WTC11 (cell line): ENCODE results near the gene PPM1N. TPM values are rescaled to one million over a fixed set of nuclear protein-coding genes. Genes with fewer than 3 reads are reported as not detected.
A peak's percentile ranks its signal among the peaks of the same experiment; 100 is the strongest.

ENCODE experiments used
- ATAC-seq: fragments of 200-7000 bp; cut with Tn5 transposase; 2 replicates; pipeline ENCODE4 v1.10.0; 2021; ENCODE audit warnings: mild to moderate bottlenecking, moderate library complexity
- CTCF ChIA-PET: fragments of 300-600 bp; sonication (Branson Sonifier 250); formaldehyde crosslinking; loops from one replicate; lab custom pipeline; 2021; ENCODE audit warnings: antibody characterized with exemption; lab: Charles Lee
- POLR2A ChIA-PET: fragments of 350-600 bp; sonication (Branson Sonifier 250); formaldehyde crosslinking; loops from one replicate; lab custom pipeline; 2021; ENCODE audit warnings: antibody characterized with exemption; lab: Charles Lee
- DNase-seq: peaks from one replicate; pipeline ENCODE4 v3.0.0; 2021; ENCODE audit warnings: low spot score
- H3K27ac Mint-ChIP-seq: 2 replicates; pipeline ENCODE4 v1.8.0; 2021; ENCODE audit warnings: mixed read lengths
- H3K27me3 Mint-ChIP-seq: 2 replicates; pipeline ENCODE4 v1.8.0; 2021; ENCODE audit warnings: low read depth, mild to moderate bottlenecking, moderate library complexity, mixed read lengths
- H3K36me3 Mint-ChIP-seq: 2 replicates; pipeline ENCODE4 v1.8.0; 2021; ENCODE audit warnings: mixed read lengths
- H3K4me1 Mint-ChIP-seq: 2 replicates; pipeline ENCODE4 v1.8.0; 2022; ENCODE audit warnings: mixed read lengths
- H3K4me3 Mint-ChIP-seq: 2 replicates; pipeline ENCODE4 v1.8.0; 2021; ENCODE audit warnings: mild to moderate bottlenecking, moderate library complexity, mixed read lengths
- H3K9me3 Mint-ChIP-seq: 2 replicates; pipeline ENCODE4 v1.8.0; 2021; ENCODE audit warnings: mixed read lengths
- CREM ChIP-seq: sonication (generic); formaldehyde crosslinking; IDR thresholded peaks from 2 replicates; pipeline ENCODE4 v1.8.1; 2022; ENCODE audit warnings: mild to moderate bottlenecking, missing genetic modification reagents, moderate library complexity
- EMX1 ChIP-seq: fragments of 250-450 bp; sonication (Bioruptor Pico); IDR thresholded peaks from 2 replicates; pipeline ENCODE4 v1.8.0; 2021; ENCODE audit warnings: mild to moderate bottlenecking
- ETV6 ChIP-seq: sonication (generic); formaldehyde crosslinking; IDR thresholded peaks from 2 replicates; pipeline ENCODE4 v1.8.1; 2022; ENCODE audit warnings: mild to moderate bottlenecking, missing genetic modification reagents
- GTF2I ChIP-seq: fragments of 250-450 bp; sonication (Bioruptor Pico); conservative IDR thresholded peaks from 2 replicates; pipeline ENCODE4 v1.4.0; 2021; ENCODE audit warnings: mild to moderate bottlenecking
- JUN ChIP-seq: sonication (generic); formaldehyde crosslinking; IDR thresholded peaks from 2 replicates; pipeline ENCODE4 v1.8.0; 2023; ENCODE audit warnings: mild to moderate bottlenecking, missing genetic modification reagents
- MXD4 ChIP-seq: fragments of 250-450 bp; sonication (Bioruptor Pico); IDR thresholded peaks from 2 replicates; pipeline ENCODE4 v1.8.0; 2021; ENCODE audit warnings: mild to moderate bottlenecking, moderate library complexity, borderline replicate concordance
- MYBL2 ChIP-seq: sonication (generic); formaldehyde crosslinking; IDR thresholded peaks from 2 replicates; pipeline ENCODE4 v1.8.1; 2023; ENCODE audit warnings: mild to moderate bottlenecking, moderate library complexity, missing genetic modification reagents
- NFATC4 ChIP-seq: fragments of 250-450 bp; sonication (Bioruptor Pico); IDR thresholded peaks from 2 replicates; pipeline ENCODE4 v1.9.0; 2021; ENCODE audit warnings: mild to moderate bottlenecking
- NR1H2 ChIP-seq: sonication (generic); formaldehyde crosslinking; IDR thresholded peaks from 2 replicates; pipeline ENCODE4 v1.9.0; 2021; ENCODE audit warnings: mild to moderate bottlenecking, moderate library complexity, missing genetic modification reagents
- PRRX2 ChIP-seq: fragments of 250-450 bp; sonication (Bioruptor Pico); IDR thresholded peaks from 2 replicates; pipeline ENCODE4 v1.8.0; 2021; ENCODE audit warnings: mild to moderate bottlenecking
- RELA ChIP-seq: sonication (generic); formaldehyde crosslinking; IDR thresholded peaks from 2 replicates; pipeline ENCODE4 v1.8.1; 2022; ENCODE audit warnings: missing genetic modification reagents, mild to moderate bottlenecking, borderline replicate concordance
- RORB ChIP-seq: fragments of 250-450 bp; sonication (Bioruptor Pico); IDR thresholded peaks from 2 replicates; pipeline ENCODE4 v1.9.0; 2021; ENCODE audit warnings: mild to moderate bottlenecking
- TCF7 ChIP-seq: sonication (generic); formaldehyde crosslinking; IDR thresholded peaks from 2 replicates; pipeline ENCODE4 v1.8.0; 2022; ENCODE audit warnings: mild to moderate bottlenecking, low read depth, missing genetic modification reagents, moderate library complexity
- ZNF219 ChIP-seq: sonication (generic); formaldehyde crosslinking; IDR thresholded peaks from 2 replicates; pipeline ENCODE4 v1.8.0; 2023; ENCODE audit warnings: missing genetic modification reagents, mild to moderate bottlenecking, borderline replicate concordance
- ZNF317 ChIP-seq: sonication (generic); formaldehyde crosslinking; IDR thresholded peaks from 2 replicates; pipeline ENCODE4 v1.8.1; 2023; ENCODE audit warnings: low read depth, mild to moderate bottlenecking, moderate library complexity, missing genetic modification reagents, borderline replicate concordance
- ZNF423 ChIP-seq: fragments of 250-450 bp; sonication (Bioruptor Pico); IDR thresholded peaks from 2 replicates; pipeline ENCODE4 v2.1.2; 2022; ENCODE audit warnings: mild to moderate bottlenecking, moderate library complexity
- total RNA-seq: library from RNA; stranded (reverse); gene quantifications from 3 replicates; pipeline ENCODE4 v1.2.3, GENCODE V29; 2021
- TF ChIP-seq, protein P1 (sequence below): sonication (generic); formaldehyde crosslinking; IDR thresholded peaks from 2 replicates; pipeline ENCODE4 v1.8.0; 2022; ENCODE audit warnings: mild to moderate bottlenecking, missing genetic modification reagents
- TF ChIP-seq, protein P2 (sequence below): fragments of 250-450 bp; sonication (Bioruptor Pico); IDR thresholded peaks from 2 replicates; pipeline ENCODE4 v1.9.0; 2021; ENCODE audit warnings: mild to moderate bottlenecking
- TF ChIP-seq, protein P3 (sequence below): sonication (generic); formaldehyde crosslinking; conservative IDR thresholded peaks from 2 replicates; pipeline ENCODE4 v1.8.1; 2022; ENCODE audit warnings: mild to moderate bottlenecking, missing genetic modification reagents
- TF ChIP-seq, protein P4 (sequence below): sonication (generic); formaldehyde crosslinking; IDR thresholded peaks from 2 replicates; pipeline ENCODE4 v1.8.1; 2023; ENCODE audit warnings: mild to moderate bottlenecking, missing genetic modification reagents, moderate library complexity
- TF ChIP-seq, protein P5 (sequence below): sonication (generic); formaldehyde crosslinking; IDR thresholded peaks from 2 replicates; pipeline ENCODE4 v1.8.0; 2022; ENCODE audit warnings: mild to moderate bottlenecking, missing genetic modification reagents
- TF ChIP-seq, protein P6 (sequence below): sonication (generic); formaldehyde crosslinking; IDR thresholded peaks from 2 replicates; pipeline ENCODE4 v1.8.0; 2023; ENCODE audit warnings: missing genetic modification reagents, mild to moderate bottlenecking, borderline replicate concordance

Gene PPM1N
- total RNA-seq, 1 experiment from 2014 or later, result 10.3 TPM

DNA sequence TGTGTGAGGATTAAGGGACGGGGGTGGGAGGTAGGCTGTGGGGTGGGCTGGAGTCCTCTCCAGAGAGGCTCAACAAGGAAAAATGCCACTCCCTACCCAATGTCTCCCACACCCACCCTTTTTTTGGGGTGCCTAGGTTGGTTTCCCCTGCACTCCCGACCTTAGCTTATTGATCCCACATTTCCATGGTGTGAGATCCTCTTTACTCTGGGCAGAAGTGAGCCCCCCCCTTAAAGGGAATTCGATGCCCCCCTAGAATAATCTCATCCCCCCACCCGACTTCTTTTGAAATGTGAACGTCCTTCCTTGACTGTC lies 24.9 kb upstream of the PPM1N start:
- ChIA-PET POLR2A (no interaction called here), CTCF (interaction anchor here (1.8 to 5.0 kb wide), 2 partner anchors 12 to 34 kb away, joined by 13 to 33 read pairs; no protein-coding TSS in a partner anchor)
- H3K27ac Mint-ChIP-seq, result no peak overlapping the region
- H3K4me1 Mint-ChIP-seq, result peaks cover 32% of the 10 kb centered on the region
- no peaks in the 10 kb centered on the region for H3K36me3 Mint-ChIP-seq
- peak overlapping the region; percentile 73 for H3K4me3 Mint-ChIP-seq
- ATAC-seq (no peak), DNase-seq (no peak)
- TF ChIP-seq ZNF219 (CRISPR knock-in tag) (no peak), RORB (CRISPR knock-in tag) (no peak), MYBL2 (no peak), JUN (CRISPR knock-in tag) (no peak), ZNF317 (CRISPR knock-in tag) (no peak), NFATC4 (no peak), TCF7 (CRISPR knock-in tag) (no peak), MXD4 (CRISPR knock-in tag) (no peak), ETV6 (CRISPR knock-in tag) (no peak), NR1H2 (CRISPR knock-in tag) (no peak)
- TF ChIP-seq, protein P1, sequence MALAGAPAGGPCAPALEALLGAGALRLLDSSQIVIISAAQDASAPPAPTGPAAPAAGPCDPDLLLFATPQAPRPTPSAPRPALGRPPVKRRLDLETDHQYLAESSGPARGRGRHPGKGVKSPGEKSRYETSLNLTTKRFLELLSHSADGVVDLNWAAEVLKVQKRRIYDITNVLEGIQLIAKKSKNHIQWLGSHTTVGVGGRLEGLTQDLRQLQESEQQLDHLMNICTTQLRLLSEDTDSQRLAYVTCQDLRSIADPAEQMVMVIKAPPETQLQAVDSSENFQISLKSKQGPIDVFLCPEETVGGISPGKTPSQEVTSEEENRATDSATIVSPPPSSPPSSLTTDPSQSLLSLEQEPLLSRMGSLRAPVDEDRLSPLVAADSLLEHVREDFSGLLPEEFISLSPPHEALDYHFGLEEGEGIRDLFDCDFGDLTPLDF (CRISPR knock-in tag), result no peak
- peaks cover 81% of the 10 kb centered on the region for H3K27me3 Mint-ChIP-seq
- no peaks in the 10 kb centered on the region for H3K9me3 Mint-ChIP-seq

DNA sequence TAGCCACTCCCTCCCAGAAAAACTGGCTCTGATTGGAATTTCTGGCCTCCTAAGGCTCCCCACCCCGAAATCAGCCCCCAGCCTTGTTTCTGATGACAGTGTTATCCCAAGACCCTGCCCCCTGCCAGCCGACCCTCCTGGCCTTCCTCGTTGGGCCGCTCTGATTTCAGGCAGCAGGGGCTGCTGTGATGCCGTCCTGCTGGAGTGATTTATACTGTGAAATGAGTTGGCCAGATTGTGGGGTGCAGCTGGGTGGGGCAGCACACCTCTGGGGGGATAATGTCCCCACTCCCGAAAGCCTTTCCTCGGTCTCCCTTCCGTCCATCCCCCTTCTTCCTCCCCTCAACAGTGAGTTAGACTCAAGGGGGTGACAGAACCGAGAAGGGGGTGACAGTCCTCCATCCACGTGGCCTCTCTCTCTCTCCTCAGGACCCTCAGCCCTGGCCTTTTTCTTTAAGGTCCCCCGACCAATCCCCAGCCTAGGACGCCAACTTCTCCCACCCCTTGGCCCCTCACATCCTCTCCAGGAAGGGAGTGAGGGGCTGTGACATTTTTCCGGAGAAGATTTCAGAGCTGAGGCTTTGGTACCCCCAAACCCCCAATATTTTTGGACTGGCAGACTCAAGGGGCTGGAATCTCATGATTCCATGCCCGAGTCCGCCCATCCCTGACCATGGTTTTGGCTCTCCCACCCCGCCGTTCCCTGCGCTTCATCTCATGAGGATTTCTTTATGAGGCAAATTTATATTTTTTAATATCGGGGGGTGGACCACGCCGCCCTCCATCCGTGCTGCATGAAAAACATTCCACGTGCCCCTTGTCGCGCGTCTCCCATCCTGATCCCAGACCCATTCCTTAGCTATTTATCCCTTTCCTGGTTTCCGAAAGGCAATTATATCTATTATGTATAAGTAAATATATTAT lies 24.3 kb upstream of the PPM1N start:
- H3K4me3 Mint-ChIP-seq, result peak overlapping the region; percentile 49
- TF ChIP-seq, protein P2, sequence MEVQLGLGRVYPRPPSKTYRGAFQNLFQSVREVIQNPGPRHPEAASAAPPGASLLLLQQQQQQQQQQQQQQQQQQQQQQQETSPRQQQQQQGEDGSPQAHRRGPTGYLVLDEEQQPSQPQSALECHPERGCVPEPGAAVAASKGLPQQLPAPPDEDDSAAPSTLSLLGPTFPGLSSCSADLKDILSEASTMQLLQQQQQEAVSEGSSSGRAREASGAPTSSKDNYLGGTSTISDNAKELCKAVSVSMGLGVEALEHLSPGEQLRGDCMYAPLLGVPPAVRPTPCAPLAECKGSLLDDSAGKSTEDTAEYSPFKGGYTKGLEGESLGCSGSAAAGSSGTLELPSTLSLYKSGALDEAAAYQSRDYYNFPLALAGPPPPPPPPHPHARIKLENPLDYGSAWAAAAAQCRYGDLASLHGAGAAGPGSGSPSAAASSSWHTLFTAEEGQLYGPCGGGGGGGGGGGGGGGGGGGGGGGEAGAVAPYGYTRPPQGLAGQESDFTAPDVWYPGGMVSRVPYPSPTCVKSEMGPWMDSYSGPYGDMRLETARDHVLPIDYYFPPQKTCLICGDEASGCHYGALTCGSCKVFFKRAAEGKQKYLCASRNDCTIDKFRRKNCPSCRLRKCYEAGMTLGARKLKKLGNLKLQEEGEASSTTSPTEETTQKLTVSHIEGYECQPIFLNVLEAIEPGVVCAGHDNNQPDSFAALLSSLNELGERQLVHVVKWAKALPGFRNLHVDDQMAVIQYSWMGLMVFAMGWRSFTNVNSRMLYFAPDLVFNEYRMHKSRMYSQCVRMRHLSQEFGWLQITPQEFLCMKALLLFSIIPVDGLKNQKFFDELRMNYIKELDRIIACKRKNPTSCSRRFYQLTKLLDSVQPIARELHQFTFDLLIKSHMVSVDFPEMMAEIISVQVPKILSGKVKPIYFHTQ (CRISPR knock-in tag), result no peak
- TF ChIP-seq, protein P3, sequence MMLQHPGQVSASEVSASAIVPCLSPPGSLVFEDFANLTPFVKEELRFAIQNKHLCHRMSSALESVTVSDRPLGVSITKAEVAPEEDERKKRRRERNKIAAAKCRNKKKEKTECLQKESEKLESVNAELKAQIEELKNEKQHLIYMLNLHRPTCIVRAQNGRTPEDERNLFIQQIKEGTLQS, result no peak
- TF ChIP-seq CREM (CRISPR knock-in tag) (no peak), RORB (CRISPR knock-in tag) (no peak), EMX1 (CRISPR knock-in tag) (no peak), PRRX2 (no peak), MXD4 (CRISPR knock-in tag) (no peak), ZNF423 (no peak), ZNF317 (CRISPR knock-in tag) (no peak), GTF2I (CRISPR knock-in tag) (no peak), RELA (CRISPR knock-in tag) (no peak)
- TF ChIP-seq, protein P4, sequence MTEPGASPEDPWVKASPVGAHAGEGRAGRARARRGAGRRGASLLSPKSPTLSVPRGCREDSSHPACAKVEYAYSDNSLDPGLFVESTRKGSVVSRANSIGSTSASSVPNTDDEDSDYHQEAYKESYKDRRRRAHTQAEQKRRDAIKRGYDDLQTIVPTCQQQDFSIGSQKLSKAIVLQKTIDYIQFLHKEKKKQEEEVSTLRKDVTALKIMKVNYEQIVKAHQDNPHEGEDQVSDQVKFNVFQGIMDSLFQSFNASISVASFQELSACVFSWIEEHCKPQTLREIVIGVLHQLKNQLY (CRISPR knock-in tag), result no peak
- TF ChIP-seq, protein P5, sequence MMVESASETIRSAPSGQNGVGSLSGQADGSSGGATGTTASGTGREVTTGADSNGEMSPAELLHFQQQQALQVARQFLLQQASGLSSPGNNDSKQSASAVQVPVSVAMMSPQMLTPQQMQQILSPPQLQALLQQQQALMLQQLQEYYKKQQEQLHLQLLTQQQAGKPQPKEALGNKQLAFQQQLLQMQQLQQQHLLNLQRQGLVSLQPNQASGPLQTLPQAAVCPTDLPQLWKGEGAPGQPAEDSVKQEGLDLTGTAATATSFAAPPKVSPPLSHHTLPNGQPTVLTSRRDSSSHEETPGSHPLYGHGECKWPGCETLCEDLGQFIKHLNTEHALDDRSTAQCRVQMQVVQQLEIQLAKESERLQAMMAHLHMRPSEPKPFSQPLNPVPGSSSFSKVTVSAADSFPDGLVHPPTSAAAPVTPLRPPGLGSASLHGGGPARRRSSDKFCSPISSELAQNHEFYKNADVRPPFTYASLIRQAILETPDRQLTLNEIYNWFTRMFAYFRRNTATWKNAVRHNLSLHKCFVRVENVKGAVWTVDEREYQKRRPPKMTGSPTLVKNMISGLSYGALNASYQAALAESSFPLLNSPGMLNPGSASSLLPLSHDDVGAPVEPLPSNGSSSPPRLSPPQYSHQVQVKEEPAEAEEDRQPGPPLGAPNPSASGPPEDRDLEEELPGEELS, result no peak
- TF ChIP-seq, protein P6, sequence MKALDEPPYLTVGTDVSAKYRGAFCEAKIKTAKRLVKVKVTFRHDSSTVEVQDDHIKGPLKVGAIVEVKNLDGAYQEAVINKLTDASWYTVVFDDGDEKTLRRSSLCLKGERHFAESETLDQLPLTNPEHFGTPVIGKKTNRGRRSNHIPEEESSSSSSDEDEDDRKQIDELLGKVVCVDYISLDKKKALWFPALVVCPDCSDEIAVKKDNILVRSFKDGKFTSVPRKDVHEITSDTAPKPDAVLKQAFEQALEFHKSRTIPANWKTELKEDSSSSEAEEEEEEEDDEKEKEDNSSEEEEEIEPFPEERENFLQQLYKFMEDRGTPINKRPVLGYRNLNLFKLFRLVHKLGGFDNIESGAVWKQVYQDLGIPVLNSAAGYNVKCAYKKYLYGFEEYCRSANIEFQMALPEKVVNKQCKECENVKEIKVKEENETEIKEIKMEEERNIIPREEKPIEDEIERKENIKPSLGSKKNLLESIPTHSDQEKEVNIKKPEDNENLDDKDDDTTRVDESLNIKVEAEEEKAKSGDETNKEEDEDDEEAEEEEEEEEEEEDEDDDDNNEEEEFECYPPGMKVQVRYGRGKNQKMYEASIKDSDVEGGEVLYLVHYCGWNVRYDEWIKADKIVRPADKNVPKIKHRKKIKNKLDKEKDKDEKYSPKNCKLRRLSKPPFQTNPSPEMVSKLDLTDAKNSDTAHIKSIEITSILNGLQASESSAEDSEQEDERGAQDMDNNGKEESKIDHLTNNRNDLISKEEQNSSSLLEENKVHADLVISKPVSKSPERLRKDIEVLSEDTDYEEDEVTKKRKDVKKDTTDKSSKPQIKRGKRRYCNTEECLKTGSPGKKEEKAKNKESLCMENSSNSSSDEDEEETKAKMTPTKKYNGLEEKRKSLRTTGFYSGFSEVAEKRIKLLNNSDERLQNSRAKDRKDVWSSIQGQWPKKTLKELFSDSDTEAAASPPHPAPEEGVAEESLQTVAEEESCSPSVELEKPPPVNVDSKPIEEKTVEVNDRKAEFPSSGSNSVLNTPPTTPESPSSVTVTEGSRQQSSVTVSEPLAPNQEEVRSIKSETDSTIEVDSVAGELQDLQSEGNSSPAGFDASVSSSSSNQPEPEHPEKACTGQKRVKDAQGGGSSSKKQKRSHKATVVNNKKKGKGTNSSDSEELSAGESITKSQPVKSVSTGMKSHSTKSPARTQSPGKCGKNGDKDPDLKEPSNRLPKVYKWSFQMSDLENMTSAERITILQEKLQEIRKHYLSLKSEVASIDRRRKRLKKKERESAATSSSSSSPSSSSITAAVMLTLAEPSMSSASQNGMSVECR, result no peak
- H3K27me3 Mint-ChIP-seq, result peaks cover 81% of the 10 kb centered on the region
- CTCF ChIA-PET, result interaction anchor here (1.8 to 5.0 kb wide), 3 partner anchors 12 to 34 kb away, joined by 11 to 33 read pairs (median 13); no protein-coding TSS in a partner anchor
- H3K36me3 Mint-ChIP-seq, result no peaks in the 10 kb centered on the region
- ATAC-seq, result no peak
- POLR2A ChIA-PET, result no interaction called here
- H3K9me3 Mint-ChIP-seq, result no peaks in the 10 kb centered on the region
- DNase-seq, result no peak
- peaks cover 29% of the 10 kb centered on the region for H3K4me1 Mint-ChIP-seq
- H3K27ac Mint-ChIP-seq, result no peak overlapping the region; the same call in 1 of the 2 replicates
